Heart left ventricle (tissue), 16 donors: ENCODE measurements around the gene ZGPAT. TPM values are rescaled to one million over a fixed set of nuclear protein-coding genes. Genes with fewer than 3 reads are reported as not detected.
"Not testable (repeated sequence)": the region's sequence is repeated elsewhere in the genome, so short reads cannot be mapped to it uniquely, and the experiment has no call there.

Source experiments
- ATAC-seq, 4 donors: fragments of 200-7000 bp; cut with Tn5 transposase; one replicate each; pipeline ENCODE4 v1.9.1; 2020 to 2022; ENCODE audit warnings: moderate library complexity in 4 of 4, mild to moderate bottlenecking in 3 of 4, moderate number of reproducible peaks in 1 of 4
- DNase-seq, 5 donors: peaks; one replicate each; pipeline ENCODE4 v3.0.0-alpha.2; 2020
- H3K27ac ChIP-seq, 12 donors: fragments of 200-600 bp; sonication (generic) in 4 of 12; one replicate each; pipeline versions ENCODE4 v1.5.0 to v1.8.0; 2016 to 2022; ENCODE audit warnings: mild to moderate bottlenecking in 2 of 12
- H3K27me3 ChIP-seq, 9 donors: fragments of 200-600 bp; sonication (generic) in 2 of 9; one replicate each; pipeline versions ENCODE4 v1.5.1 to v1.8.0; 2016 to 2022; ENCODE audit warnings: mild to moderate bottlenecking in 3 of 9
- H3K36me3 ChIP-seq, 9 donors: fragments of 200-600 bp; sonication (generic) in 2 of 9; one replicate each; pipeline versions ENCODE4 v1.5.0 to v1.8.0; 2018 to 2022; ENCODE audit warnings: mild to moderate bottlenecking in 2 of 9
- H3K4me1 ChIP-seq, 12 donors: fragments of 200-600 bp; sonication (generic) in 4 of 12; one replicate each; pipeline versions ENCODE4 v1.5.0 to v1.8.0; 2016 to 2022; ENCODE audit warnings: mild to moderate bottlenecking in 3 of 12
- H3K4me3 ChIP-seq, 12 donors: fragments of 200-600 bp; sonication (generic) in 4 of 12; one replicate each; pipeline versions ENCODE4 v1.5.0 to v1.8.0; 2017 to 2022; ENCODE audit warnings: mild to moderate bottlenecking in 9 of 12, moderate library complexity in 4 of 12
- H3K9me3 ChIP-seq, 12 donors: fragments of 200-600 bp; sonication (generic) in 4 of 12; one replicate each; pipeline versions ENCODE4 v1.5.0 to v1.8.0; 2016 to 2022; ENCODE audit warnings: mild to moderate bottlenecking in 1 of 12
- CTCF ChIP-seq, 12 donors: fragments of 200-600 bp; sonication (generic) in 4 of 12; IDR thresholded peaks; one replicate each; pipeline versions ENCODE4 v1.5.0 to v1.8.0; 2018 to 2022; ENCODE audit warnings: antibody characterized with exemption in 12 of 12, mild to moderate bottlenecking in 5 of 12
- POLR2A ChIP-seq, 2 donors: fragments of 450-650 bp; IDR thresholded peaks; one replicate each; pipeline ENCODE4 v1.6.1; 2017; ENCODE audit warnings: antibody characterized with exemption in 2 of 2, mild to moderate bottlenecking in 2 of 2, moderate library complexity in 2 of 2
- WGBS, 4 donors: extraction: QIAGEN DNeasy Blood & Tissue Kit in 2 of 4; methylation state at CpG; one replicate each; pipeline versions ENCODE4 v1.1.5 to v1.1.7; 2013 to 2018; 5-methylcytosine and 5-hydroxymethylcytosine counted together
- intact Hi-C, 10 donors: fragments of 100-400 bp; cut with DNase I; formaldehyde crosslinking; loops; one replicate each; pipeline versions ENCODE4 v1.11.1 to v1.14.2; 2022
- polyA plus RNA-seq, 2 donors: library from polyadenylated mRNA; stranded (reverse); fragments of 200-250 nt; gene quantifications; one replicate each; pipeline ENCODE4 v1.2.3, GENCODE V29; 2013
- total RNA-seq, 9 donors: library from RNA; depleted of rRNA in 2 of 9; stranded (reverse); fragments of >200 nt in 2 of 9; fragmentation: NEBNext Ultra II Directional in 3 of 9; extraction: Animal tissue kit (Norgen Biotek cat#: 25700) in 3 of 9; gene quantifications; one replicate each; pipeline versions ENCODE4 v1.1.0 to v1.2.4, GENCODE V29; 2016 to 2023
- donor health status: ischemic (EF 13 %, LVEDD 7.1; RV severe dilation, severe dysfunction).
- donor health status: healthy with polysubstance abuse.
- donor health status: DM: no; HTN: yes; CAD: no.
- donor health status: DM: no; HTN: no; CAD: no.
- donor health status: ischemic (EF 25% LVEDD 6.9; RV normal size, moderate dysfunction).
- donor health status: ischemic (EF 25% LVEDD 5.7; RV mildly dilated, moderate dysfunction).
- donor health status: healthy.
- donor health status: DM: yes; HTN: yes; CAD: no.
- donor health status: ischemic (EF 35%, LVEDD 5.7; RV mildly dilated, moderate dysfunction).
- donor health status: nonischemic (EF 11% LVEDD 7.7; RV severe dilation, severe dysfunction).
- donor health status: DM: yes; HTN: yes; CAD: no.
- donor health status: PGD.
- donor health status: ischemic (EF 29% LVEDD 5.4; RV normal size, mild dysfunction).
- donor health status: nonischemic (EF 23%, LVEDD 6.1; RV moderate dilation, normal function).

Gene ZGPAT
- total and polyA plus RNA-seq, 11 donors: 12.9 to 34.4 (median 20.0) TPM

- WGBS, 4 donors: 43 to 68% (median 53%) methylated on average over 39 to 67 of the region's 67 CpGs
- H3K36me3 ChIP-seq: peaks cover 0 to 37% (median 11%) of the 10 kb centered on the region in 9 donors
- DNase-seq (peak in 2 of 5 donors; percentile 44 to 69), ATAC-seq (peak in 1 of 4 donors; percentile 41)
- peak overlapping the region in 2 of 12 donors; percentile 12 to 24 for H3K4me3 ChIP-seq
- H3K4me1 ChIP-seq: peaks cover 0 to 38% (median 15%) of the 10 kb centered on the region in 12 donors
- no peaks in the 10 kb centered on the region for H3K9me3 ChIP-seq
- H3K27me3 ChIP-seq: no peaks in the 10 kb centered on the region
- H3K27ac ChIP-seq: peak overlapping the region in 1 of 12 donors; percentile 24
- TF ChIP-seq CTCF (IDR thresholded peaks at IDR 0.05): peak; percentile 55 to 80 (median 66)
- TF ChIP-seq POLR2A (IDR thresholded peaks at IDR 0.05): no peak
- intact Hi-C loops: loop anchor here in 2 of 10 donors (10.0 kb wide), 1 partner anchor 199 kb away; the partner anchor contains the start of gene SAMD10 (in 2 of the 2)
Measured at GRCh38 chr20:63775096-63775978, 67.5 kb downstream of the ZGPAT start.

- intact Hi-C loops: loop anchor here in 2 of 10 donors (10.0 kb wide), 1 partner anchor 198 kb away; the partner anchor contains the start of gene SAMD10 (in 2 of the 2)
- peak in 1 of 5 donors; percentile 6 for DNase-seq
- ATAC-seq, H3K4me3 ChIP-seq, H3K27me3 ChIP-seq, H3K27ac ChIP-seq, H3K9me3 ChIP-seq: not testable (repeated sequence)
- peaks cover 0 to 27% (median 6%) of the 10 kb centered on the region in 9 donors for H3K36me3 ChIP-seq
- peaks cover 0 to 36% (median 14%) of the 10 kb centered on the region in 12 donors for H3K4me1 ChIP-seq
- WGBS, 4 donors: 90 to 92% (median 91%) methylated on average over 23 of the region's 23 CpGs
Measured at GRCh38 chr20:63776875-63777274, 69.0 kb downstream of the ZGPAT start.

GRCh38 chr20:63777614-63778013 lies 69.8 kb downstream of the ZGPAT start:
- DNase-seq (peak in 2 of 5 donors; percentile 9 to 20), ATAC-seq (no peak)
- Histone ChIP-seq H3K27ac (no peak overlapping the region), H3K9me3 (no peaks in the 10 kb centered on the region), H3K27me3 (no peaks in the 10 kb centered on the region), H3K4me3 (no peak overlapping the region), H3K4me1 (peaks cover 0 to 30% (median 8%) of the 10 kb centered on the region in 12 donors), H3K36me3 (peaks cover 0 to 27% (median 6%) of the 10 kb centered on the region in 9 donors)
- WGBS, 4 donors: 96 to 97% (median 97%) methylated on average over 13 of the region's 13 CpGs
- no peak for TF ChIP-seq POLR2A (IDR thresholded peaks at IDR 0.05)
- no peak for TF ChIP-seq CTCF (IDR thresholded peaks at IDR 0.05)
- intact Hi-C loops: loop anchor here in 2 of 10 donors (10.0 kb wide), 1 partner anchor 197 kb away; the partner anchor contains the start of gene SAMD10 (in 2 of the 2)

GRCh38 chr20:63778034-63778752 lies 70.4 kb downstream of the ZGPAT start:
- 56 to 67% (median 61%) methylated on average over 18 to 19 of the region's 19 CpGs for WGBS, 4 donors
- ATAC-seq (no peak), DNase-seq (peak in 2 of 5 donors; percentile 18 to 23)
- Histone ChIP-seq H3K4me3 (no peak overlapping the region), H3K27ac (no peak overlapping the region), H3K4me1 (peaks cover 0 to 24% (median 3%) of the 10 kb centered on the region in 12 donors), H3K9me3 (no peaks in the 10 kb centered on the region), H3K27me3 (no peaks in the 10 kb centered on the region), H3K36me3 (peaks cover 0 to 27% (median 6%) of the 10 kb centered on the region in 9 donors)
- intact Hi-C loops: loop anchor here in 2 of 10 donors (10.0 kb wide), 1 partner anchor 197 kb away; the partner anchor contains the start of gene SAMD10 (in 2 of the 2)
- TF ChIP-seq POLR2A (IDR thresholded peaks at IDR 0.05) (no peak), CTCF (IDR thresholded peaks at IDR 0.05) (no peak)
